DND-41 (cell line): Measurements from ENCODE around the gene METTL24.

ENCODE experiments used
- ATAC-seq: fragments of 200-7000 bp; cut with Tn5 transposase; 3 replicates; pipeline ENCODE4 v1.9.1; 2021; ENCODE audit warnings: low read depth; ENCODE audit not compliant: insufficient read depth
- DNase-seq: peaks from one replicate; pipeline ENCODE4 v3.0.0-alpha.2; 2020
- H2AFZ ChIP-seq: 2 replicates; pipeline ENCODE4 v1.6.0; 2012; ENCODE audit warnings: low read depth, low read length
- H3K27ac ChIP-seq: 2 replicates; pipeline ENCODE4 v1.5.1; 2012; ENCODE audit warnings: low read length, inconsistent platforms
- H3K27me3 ChIP-seq: fragments of 200-600 bp; sonication (generic); 2 replicates; pipeline ENCODE4 v1.6.0; 2012; ENCODE audit warnings: low read length, mild to moderate bottlenecking, inconsistent platforms; ENCODE audit not compliant: insufficient read depth, poor library complexity
- H3K36me3 ChIP-seq: 2 replicates; pipeline ENCODE4 v1.5.1; 2012; ENCODE audit warnings: low read length, inconsistent platforms; ENCODE audit not compliant: insufficient read depth
- H3K4me1 ChIP-seq: 2 replicates; pipeline ENCODE4 v1.5.1; 2012; ENCODE audit warnings: mild to moderate bottlenecking, low read length; ENCODE audit not compliant: insufficient read depth
- H3K4me2 ChIP-seq: 2 replicates; pipeline ENCODE4 v1.6.0; 2012; ENCODE audit warnings: mild to moderate bottlenecking, moderate library complexity, low read length, inconsistent platforms; ENCODE audit not compliant: insufficient read depth
- H3K4me3 ChIP-seq, 2 experiments: fragments of 200-600 bp in 1 of 2; shearing (Covaris generic) in 1 of 2; 2 replicates each; pipeline ENCODE4 v1.5.1; 2012 to 2016; ENCODE audit warnings: inconsistent platforms in 2 of 2, low read length in 2 of 2, mild to moderate bottlenecking in 2 of 2, low read depth in 1 of 2, moderate library complexity in 1 of 2
- H3K79me2 ChIP-seq: 2 replicates; pipeline ENCODE4 v1.6.0; 2012; ENCODE audit warnings: low read length, inconsistent platforms; ENCODE audit not compliant: insufficient read depth
- H3K9ac ChIP-seq: 2 replicates; pipeline ENCODE4 v1.6.0; 2012; ENCODE audit warnings: low read depth, mild to moderate bottlenecking, inconsistent platforms, low read length, moderate library complexity
- H3K9me3 ChIP-seq: 2 replicates; pipeline ENCODE4 v1.5.1; 2012; ENCODE audit warnings: low read length, moderate library complexity, mild to moderate bottlenecking, inconsistent platforms; ENCODE audit not compliant: insufficient read depth, severe bottlenecking
- H4K20me1 ChIP-seq: 2 replicates; pipeline ENCODE4 v1.6.0; 2012; ENCODE audit warnings: low read length; ENCODE audit not compliant: insufficient read depth
- EZH2 ChIP-seq: IDR thresholded peaks from 3 replicates; pipeline ENCODE4 v1.6.1; 2012; ENCODE audit warnings: borderline replicate concordance, low read depth, mild to moderate bottlenecking, moderate library complexity, low read length, inconsistent platforms; ENCODE audit not compliant: severe bottlenecking
- TF ChIP-seq, protein P1 (sequence below): IDR thresholded peaks from 2 replicates; pipeline ENCODE4 v1.5.1; 2012; ENCODE audit warnings: borderline replicate concordance, low read length, moderate library complexity, mild to moderate bottlenecking; ENCODE audit not compliant: poor library complexity, severe bottlenecking; ENCODE audit errors: extremely low read depth

Gene METTL24

DNA sequence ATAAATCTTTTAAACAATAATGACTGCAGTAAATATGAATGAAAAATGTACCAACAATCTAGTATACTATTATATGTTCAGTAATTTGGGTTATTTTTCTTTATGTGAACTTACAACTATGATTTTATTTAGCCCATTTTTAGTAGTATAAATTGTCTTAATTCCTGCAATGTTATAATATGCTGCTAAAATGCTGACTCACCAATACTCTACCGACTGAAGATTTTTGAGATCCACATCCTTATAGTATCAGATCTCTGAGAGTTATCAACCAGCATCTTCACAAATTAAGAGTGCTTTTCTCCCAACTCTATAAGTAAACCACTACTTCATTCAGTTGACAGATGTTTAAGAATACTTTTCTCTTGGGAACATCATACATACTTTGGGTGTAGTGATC lies 161.3 kb downstream of the METTL24 start:
- Histone ChIP-seq H3K9me3 (no peaks in the 10 kb centered on the region), H3K27ac (no peak overlapping the region), H3K9ac (no peak overlapping the region), H3K36me3 (peaks cover 16% of the 10 kb centered on the region; the same call in 1 of the 2 replicates), H3K4me1 (no peaks in the 10 kb centered on the region), H3K4me3 (no peak overlapping the region), H3K4me2 (no peak overlapping the region), H3K27me3 (no peaks in the 10 kb centered on the region), H4K20me1 (peaks cover 13% of the 10 kb centered on the region; the same call in 1 of the 2 replicates), H3K79me2 (peaks cover 35% of the 10 kb centered on the region), H2AFZ (no peak overlapping the region)
- ATAC-seq (no peak), DNase-seq (no peak)
- no peak for TF ChIP-seq EZH2
- TF ChIP-seq, protein P1, sequence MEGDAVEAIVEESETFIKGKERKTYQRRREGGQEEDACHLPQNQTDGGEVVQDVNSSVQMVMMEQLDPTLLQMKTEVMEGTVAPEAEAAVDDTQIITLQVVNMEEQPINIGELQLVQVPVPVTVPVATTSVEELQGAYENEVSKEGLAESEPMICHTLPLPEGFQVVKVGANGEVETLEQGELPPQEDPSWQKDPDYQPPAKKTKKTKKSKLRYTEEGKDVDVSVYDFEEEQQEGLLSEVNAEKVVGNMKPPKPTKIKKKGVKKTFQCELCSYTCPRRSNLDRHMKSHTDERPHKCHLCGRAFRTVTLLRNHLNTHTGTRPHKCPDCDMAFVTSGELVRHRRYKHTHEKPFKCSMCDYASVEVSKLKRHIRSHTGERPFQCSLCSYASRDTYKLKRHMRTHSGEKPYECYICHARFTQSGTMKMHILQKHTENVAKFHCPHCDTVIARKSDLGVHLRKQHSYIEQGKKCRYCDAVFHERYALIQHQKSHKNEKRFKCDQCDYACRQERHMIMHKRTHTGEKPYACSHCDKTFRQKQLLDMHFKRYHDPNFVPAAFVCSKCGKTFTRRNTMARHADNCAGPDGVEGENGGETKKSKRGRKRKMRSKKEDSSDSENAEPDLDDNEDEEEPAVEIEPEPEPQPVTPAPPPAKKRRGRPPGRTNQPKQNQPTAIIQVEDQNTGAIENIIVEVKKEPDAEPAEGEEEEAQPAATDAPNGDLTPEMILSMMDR = no peak

DNA sequence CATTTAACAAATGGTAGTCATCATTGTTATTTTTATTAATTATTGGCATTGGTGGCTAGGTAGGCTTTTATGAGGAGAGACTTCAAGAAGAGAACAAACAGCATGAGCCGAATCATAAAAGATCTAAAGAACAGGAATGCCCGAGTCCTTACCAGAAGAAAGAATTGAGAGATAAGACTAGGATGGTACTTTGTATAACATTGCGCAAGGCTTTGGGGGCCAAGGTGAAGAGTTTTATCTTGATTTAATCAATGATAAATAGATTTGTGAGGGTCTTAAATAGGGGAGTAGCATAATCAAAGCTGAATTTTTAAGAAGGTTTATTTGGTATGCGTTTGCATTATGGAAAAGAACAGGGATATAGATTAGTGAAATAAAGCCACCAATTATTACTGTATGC lies 162.5 kb downstream of the METTL24 start:
- Histone ChIP-seq H3K27ac (no peak overlapping the region), H3K27me3 (no peaks in the 10 kb centered on the region), H3K4me1 (no peaks in the 10 kb centered on the region), H3K4me3 (no peak overlapping the region), H3K4me2 (no peak overlapping the region), H3K9ac (no peak overlapping the region), H3K9me3 (no peaks in the 10 kb centered on the region), H2AFZ (no peak overlapping the region), H3K79me2 (peaks cover 42% of the 10 kb centered on the region), H3K36me3 (peaks cover 16% of the 10 kb centered on the region; the same call in 1 of the 2 replicates), H4K20me1 (peaks cover 20% of the 10 kb centered on the region)
- DNase-seq (no peak), ATAC-seq (no peak)
- no peak for TF ChIP-seq EZH2
- TF ChIP-seq, protein P1 = no peak
